GM04503 (cell line): ENCODE measurements around the gene DUSP3.
A peak's percentile ranks its signal among the peaks of the same experiment; 100 is the strongest.
"Not testable (repeated sequence)": the region's sequence is repeated elsewhere in the genome, so short reads cannot be mapped to it uniquely, and the experiment has no call there.

Experiments
- DNase-seq: peaks from one replicate; pipeline ENCODE4 v3.0.0-alpha.2; 2012; ENCODE audit warnings: low read depth

The DUSP3 gene

DNA sequence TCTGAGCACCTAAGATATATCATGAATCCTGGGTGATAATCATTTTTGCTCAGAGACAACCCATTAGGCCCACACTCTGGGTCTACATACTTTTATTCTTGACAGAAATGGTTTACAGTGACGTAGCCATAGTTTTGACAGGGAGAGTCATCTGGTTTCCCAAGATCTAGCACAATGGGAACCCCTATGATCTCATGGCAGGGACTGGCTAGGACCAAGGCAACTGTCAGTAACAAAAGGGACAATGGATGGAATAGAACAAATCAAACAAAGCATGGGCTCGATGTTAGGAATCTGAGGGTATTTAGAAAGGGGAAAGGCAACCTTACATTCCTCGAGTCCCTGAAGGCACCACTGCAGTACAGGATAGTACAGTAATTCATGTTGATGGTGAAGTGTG is 22.0 kb upstream of the DUSP3 start:
- DNase-seq = no peak

- DNase-seq = no peak
Measured at GRCh38 chr17:43799047-43799446, 20.3 kb upstream of the DUSP3 start.

- not testable (repeated sequence) for DNase-seq
Measured at GRCh38 chr17:43798024-43798423, 19.2 kb upstream of the DUSP3 start.

DNA sequence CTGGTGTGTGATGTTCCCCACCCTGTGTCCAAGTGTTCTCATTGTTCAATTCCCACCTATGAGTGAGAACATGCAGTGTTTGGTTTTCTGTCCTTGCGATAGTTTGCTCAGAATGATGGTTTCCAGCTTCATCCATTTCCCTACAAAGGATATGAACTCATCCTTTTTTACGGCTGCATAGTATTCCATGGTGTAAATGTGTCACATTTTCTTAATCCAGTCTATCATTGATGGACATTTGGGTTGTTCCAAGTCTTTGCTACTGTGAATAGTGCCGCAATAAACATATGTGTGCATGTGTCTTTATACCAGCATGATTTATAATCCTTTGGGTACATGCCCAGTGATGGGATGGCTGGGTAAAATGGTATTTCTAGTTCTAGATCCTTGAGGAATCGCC is 13.9 kb upstream of the DUSP3 start:
- not testable (repeated sequence) for DNase-seq

- no peak for DNase-seq
Measured at GRCh38 chr17:43791589-43791988, 12.8 kb upstream of the DUSP3 start.

DNA sequence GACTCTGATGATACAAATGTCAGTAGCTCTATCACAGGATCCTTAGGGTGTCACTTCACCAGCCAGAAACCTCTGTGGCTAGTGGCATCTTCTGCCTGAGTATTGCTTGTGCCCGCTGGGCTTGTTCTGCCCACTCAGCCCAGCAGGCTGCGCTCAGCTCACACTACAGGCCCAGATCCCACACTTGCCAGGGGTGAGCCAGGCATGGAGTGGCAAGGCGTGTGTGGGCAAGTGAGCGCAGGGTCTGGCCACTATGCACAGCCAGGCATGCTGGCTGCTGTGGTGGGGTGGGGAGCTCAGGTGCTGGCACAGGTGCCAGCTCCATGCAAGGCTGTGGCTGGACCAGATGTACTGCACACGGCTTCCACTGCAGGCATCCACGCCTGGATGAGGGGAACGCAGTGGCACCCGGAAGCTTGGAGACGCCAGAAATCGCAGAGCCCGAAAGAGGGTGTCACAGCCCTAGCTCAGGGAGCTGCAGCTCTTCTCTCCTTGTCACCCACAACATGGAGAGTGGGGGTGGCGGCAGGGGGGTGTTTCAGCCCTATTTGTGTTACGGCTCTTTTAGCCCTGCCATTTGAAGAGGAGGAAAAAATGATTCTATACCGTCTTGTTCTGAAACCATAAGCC is 11.6 kb upstream of the DUSP3 start:
- no peak for DNase-seq

- DNase-seq = no peak
Measured at GRCh38 chr17:43789482-43789881, 10.7 kb upstream of the DUSP3 start.

DNA sequence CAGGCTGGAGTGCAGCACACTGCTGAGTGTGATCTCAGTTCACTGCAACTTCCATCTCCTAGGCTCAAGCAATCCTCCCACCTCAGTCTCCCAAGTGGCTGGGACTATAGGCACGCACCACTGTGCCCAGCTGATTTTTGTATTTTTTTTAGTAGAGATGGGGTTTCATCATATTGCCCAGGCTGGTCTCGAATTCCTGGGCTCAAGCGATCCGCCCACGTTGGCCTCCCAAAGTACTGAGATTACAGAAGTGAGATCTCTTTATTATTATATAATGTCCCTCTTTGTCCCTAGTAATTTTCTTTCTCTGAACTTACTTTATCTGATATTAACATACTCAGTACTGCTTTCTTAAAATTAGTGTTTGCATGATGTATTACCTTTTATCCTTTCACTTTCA is 9.8 kb upstream of the DUSP3 start:
- no peak for DNase-seq

DNA sequence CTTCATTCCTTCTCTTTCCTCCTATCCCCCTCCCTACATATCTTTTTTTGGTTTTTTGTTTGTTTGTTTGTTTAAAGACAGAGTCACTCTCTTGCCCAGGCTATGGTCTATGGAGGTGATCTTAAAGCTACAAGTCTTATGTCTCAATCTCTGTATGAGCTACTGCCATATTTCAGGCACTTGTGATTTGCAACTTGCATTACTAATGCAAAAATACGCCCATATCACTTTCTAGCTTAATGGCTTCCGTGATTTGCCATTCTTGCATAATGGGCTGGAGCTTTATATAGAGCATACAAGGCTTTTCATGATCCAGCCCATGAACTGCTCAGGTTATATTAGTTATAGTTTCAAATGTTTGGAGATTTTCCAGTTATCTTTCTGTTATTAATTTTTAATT is 9.0 kb upstream of the DUSP3 start:
- DNase-seq = no peak

DNA sequence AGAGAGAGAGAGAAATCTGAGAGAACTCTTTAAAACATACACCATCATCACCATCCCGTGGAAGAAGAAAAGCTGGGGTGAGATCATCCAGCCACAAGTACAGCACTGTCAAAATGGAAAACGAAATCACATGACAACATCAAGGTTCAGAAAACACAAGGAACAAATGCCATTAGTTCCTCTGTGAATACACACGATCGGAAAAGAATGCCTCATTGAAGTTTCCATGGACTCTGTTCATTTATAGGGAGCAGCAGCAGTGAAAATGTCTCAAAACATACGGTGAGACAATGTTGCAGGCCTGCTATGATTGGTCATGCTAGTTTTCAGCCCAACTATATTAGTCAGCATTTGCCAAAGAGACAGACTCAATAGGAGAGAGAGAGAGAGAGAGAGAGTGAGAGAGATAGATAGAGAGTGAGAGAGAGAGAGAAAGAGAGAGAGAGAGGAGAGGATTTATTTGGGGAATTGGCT is 5.9 kb upstream of the DUSP3 start:
- peak; percentile 85 for DNase-seq

DNA sequence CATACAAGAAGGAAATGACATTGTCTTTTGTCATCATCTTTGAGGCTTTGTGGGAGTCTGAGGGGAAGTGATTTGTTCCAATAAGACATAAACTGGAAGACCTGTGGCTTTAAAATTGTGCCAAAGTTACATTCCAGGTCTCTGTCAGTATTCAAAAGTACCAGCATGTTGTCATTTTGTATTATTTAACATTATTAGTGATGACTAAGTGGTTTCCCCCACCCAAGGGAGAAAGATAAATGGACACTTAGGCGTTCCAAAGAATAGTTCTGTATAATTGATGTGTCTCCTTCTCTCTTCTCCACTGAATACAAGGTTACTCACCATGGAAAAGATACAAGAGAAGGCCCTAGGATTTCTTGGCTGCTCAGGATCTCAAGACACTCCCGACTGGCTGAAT is 5.3 kb upstream of the DUSP3 start:
- peak; percentile 73 for DNase-seq

- no peak for DNase-seq
Measured at GRCh38 chr17:43782913-43783680, 4.3 kb upstream of the DUSP3 start.

DNA sequence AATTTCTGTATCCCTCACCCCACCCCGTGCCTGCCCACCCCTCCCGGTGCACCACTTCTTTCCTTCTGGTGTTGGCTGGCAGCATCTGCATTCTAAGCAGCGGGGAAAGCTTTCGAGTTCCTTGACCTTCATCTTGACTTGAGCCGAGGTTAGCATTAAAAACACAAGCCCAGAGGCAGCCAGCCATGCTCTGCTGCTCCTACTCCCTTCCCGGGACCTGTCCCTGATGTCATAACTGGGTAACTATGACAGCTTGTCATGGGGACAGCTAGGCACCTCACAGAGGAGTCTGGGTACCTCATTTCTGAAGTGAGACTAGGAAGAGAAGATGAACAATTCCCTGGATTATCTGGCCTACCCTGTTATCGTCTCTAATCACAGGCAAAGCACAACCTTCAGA is 1.4 kb upstream of the DUSP3 start, which contains the start of gene CFAP97D1:
TSS of gene CFAP97D1 (plus strand) at position 301 of the 400 bp plus-strand sequence. CDS start at position 329, 28 bp downstream.
- DNase-seq = no peak

DNA sequence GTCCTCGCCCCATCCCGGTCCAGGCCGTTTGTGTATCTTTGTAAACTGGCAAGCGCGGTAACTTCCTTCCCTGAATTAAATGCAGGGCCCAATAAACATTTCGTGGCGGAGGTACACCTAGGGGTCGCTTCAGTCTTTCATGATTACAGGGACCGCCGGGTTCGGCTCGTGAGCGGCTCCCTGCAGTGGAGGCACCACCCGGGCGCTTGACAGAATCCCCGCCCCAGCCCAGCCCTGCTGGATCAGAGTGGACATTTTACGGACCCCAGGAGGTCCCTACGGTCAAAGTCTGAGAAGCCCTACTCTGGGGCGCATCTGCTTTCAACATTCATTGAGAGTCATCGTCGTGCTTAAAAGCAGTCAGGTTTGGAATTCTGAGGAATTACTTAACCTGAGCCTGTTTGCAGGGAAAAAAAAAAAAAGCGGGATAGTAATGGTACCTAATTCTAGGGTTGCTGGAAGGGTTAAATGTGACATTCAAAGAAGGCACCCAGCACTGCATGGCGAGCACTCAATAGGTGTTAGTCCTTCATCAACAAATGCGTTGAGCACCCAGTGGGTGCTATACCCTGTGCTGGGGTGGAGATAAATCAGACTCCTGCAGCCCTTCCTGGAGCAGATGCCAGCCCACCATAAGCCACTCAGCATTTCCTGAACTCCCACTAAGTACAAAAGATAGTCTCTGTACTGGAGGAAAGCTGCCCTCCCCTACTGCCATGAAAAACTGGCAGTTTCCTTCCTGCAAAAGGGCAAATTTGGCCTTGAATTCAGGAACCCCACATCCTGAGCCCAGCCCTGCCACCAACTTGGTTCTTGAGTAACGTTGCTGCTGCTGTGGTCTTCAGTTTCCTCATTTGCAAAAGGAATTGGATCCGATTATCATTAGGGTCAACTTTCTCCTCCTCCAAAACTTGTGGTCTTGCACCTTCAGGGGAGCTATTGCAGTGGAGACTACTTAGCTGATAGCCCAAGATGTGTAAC is 658 bp upstream of the DUSP3 start:
- DNase-seq = no peak

DNA sequence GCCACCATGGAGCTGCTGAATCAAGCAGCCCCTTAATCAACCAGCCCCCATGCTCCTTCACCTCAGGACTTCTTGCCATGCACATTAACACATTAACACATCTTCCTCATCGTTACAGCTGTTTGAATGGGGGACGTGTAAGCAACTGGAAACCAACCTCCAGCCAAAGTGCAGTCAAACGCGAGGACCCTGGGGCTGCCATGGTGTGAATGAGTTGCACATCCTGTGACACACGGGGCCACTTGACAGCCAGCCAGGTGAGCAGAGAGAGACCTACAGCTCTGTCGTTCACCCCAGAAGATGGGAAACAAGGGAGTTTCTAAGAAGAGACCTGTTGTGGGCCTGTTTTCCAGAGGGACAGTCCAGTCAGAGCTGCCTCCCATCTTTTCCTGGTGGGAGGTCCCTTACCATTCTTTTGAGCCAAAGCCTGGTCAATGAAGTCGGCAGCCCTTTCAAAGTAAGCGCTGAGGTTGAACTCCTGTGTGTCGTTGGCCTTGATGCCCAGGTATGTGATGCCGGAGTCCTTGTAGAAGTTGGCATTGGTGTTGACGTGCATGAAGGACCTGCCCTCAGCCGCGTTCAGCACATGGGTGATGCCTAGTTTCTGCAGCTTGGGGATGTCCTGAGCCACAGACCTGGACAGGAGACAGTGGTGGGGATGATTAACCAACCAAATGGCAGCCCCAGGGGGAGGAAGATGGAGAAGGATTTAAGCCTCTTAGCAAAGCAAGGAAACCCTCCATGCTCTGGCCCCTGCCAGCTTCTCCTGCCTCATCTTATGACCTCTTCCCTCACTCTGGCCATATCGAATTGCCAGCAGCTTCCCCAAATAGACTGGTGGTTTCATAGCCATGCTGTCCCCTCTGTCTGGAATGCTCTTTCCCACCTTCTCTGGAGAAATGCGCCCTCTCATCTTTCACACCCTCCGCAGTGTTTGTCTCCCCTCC is 4.2 kb downstream of the DUSP3 start:
- DNase-seq = no peak

- DNase-seq = no peak
Measured at GRCh38 chr17:43772877-43773648, 5.7 kb downstream of the DUSP3 start.

- DNase-seq = no peak
Measured at GRCh38 chr17:43771463-43771862, 7.3 kb downstream of the DUSP3 start.

DNA sequence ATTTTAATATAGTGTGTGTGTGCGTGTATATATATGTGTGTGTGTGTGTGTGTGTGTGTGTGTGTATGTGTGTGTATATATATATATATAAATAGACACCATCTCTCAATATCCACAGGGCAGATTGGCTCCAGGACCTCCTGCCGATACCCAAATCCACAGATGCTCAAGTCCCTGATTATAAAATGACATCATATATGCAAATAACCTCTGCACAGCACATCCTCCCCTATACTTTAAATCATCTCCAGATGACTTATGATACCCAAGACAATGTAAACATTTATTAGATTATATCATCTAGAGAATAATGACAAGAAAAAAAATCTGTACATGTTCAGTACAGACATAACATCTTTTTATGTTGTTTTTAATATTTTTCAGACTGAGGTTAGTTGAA is 7.8 kb downstream of the DUSP3 start:
- DNase-seq = no peak

DNA sequence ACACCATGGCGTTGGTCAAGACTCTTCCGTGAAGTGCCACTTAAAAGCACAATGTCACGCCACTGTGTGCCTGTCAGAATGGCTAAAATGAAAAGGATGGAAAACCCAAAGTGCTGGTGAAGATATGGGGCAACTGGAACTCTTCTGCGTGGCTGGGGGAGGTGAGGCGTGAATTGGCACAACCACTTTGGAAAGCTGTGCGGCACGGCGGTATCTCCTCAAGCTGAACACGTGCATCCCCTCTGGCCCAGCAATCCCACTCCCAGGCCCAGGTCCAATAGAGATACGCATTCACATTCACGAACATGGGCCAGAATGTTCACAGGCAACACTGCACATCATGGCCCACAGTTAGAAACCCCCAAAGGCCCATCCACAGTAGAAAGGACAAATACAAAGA is 8.9 kb downstream of the DUSP3 start:
- DNase-seq = no peak

DNA sequence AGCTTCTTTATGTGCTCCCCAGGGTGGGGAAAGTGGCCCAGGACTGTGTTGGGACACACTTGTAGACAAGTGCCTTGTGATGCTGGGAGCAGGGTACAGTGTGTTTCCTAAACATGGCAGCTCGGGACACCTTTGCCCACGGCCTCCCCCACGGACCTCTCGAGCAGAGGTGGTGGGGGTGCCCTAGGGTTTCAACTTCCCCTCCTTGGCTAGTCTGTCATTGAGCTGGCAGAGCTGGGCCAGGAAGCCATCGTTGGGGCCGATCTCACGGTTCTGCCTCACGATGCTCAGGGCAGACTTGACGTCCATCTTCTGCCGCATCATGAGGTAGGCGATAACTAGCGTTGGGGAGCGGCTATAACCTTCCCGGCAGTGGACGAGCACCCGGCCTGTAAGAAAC is 9.4 kb downstream of the DUSP3 start:
- no peak for DNase-seq
